Endothelial cell of umbilical vein (primary cell): ENCODE data around the gene CABLES1.

ENCODE experiments used
- CTCF ChIP-seq, 2 donors: IDR thresholded peaks; 1 replicate in 1 of 2; 2 replicates in 1 of 2; pipeline ENCODE4 v1.5.1; 2011; ENCODE audit warnings: low read length in 2 of 2, mild to moderate bottlenecking in 2 of 2, moderate library complexity in 2 of 2, control low read depth in 1 of 2, inconsistent platforms in 1 of 2, low read depth in 1 of 2; ENCODE audit not compliant: insufficient read depth in 1 of 2; ENCODE audit errors: extremely low read depth in 1 of 2
- EZH2 ChIP-seq: IDR thresholded peaks from 2 replicates; pipeline ENCODE4 v1.6.1; 2012; ENCODE audit warnings: borderline replicate concordance, low read depth, mild to moderate bottlenecking, moderate library complexity, low read length, inconsistent platforms; ENCODE audit not compliant: severe bottlenecking
- FOS ChIP-seq: IDR thresholded peaks from 2 replicates; pipeline ENCODE4 v1.6.1; 2011; ENCODE audit warnings: mild to moderate bottlenecking, low read length, moderate library complexity, borderline replicate concordance; ENCODE audit not compliant: insufficient read depth
- GATA2 ChIP-seq: IDR thresholded peaks from 2 replicates; pipeline ENCODE4 v1.7.0; 2011; ENCODE audit warnings: low read depth, mild to moderate bottlenecking, moderate library complexity, mixed read lengths, low read length; ENCODE audit not compliant: insufficient read length, insufficient read depth
- JUN ChIP-seq: IDR thresholded peaks from 2 replicates; pipeline ENCODE4 v1.6.1; 2011; ENCODE audit warnings: borderline replicate concordance, low read depth; ENCODE audit not compliant: insufficient read length, insufficient read depth
- MAX ChIP-seq: IDR thresholded peaks from 2 replicates; pipeline ENCODE4 v1.6.1; 2011; ENCODE audit not compliant: insufficient read depth, insufficient read length
- MYC ChIP-seq: IDR thresholded peaks from one replicate; pipeline ENCODE4 v1.6.1; 2011; ENCODE audit warnings: mild to moderate bottlenecking, low read depth, low read length
- POLR2A ChIP-seq: IDR thresholded peaks from 2 replicates; pipeline ENCODE4 v1.6.1; 2012; ENCODE audit warnings: low read depth, mild to moderate bottlenecking, control low read depth, low read length
- POLR2AphosphoS5 ChIP-seq: IDR thresholded peaks from 2 replicates; pipeline ENCODE4 v1.6.1; 2012; ENCODE audit warnings: low read depth, mild to moderate bottlenecking, control low read depth, low read length, moderate library complexity; ENCODE audit not compliant: insufficient read depth

GRCh38 chr18:23088310-23088709 is 47.0 kb upstream of the CABLES1 start:
- TF ChIP-seq CTCF (IDR thresholded peaks at IDR 0.05; ENCODE audit: extremely low read depth in 1 of 2, insufficient read depth in 1 of 2, low read depth in 1 of 2, low read length in 2 of 2): no peak
- no peak for TF ChIP-seq POLR2A
- TF ChIP-seq FOS: no peak
- no peak for TF ChIP-seq MAX
- TF ChIP-seq POLR2AphosphoS5: no peak
- TF ChIP-seq EZH2: no peak
- TF ChIP-seq JUN: no peak
- TF ChIP-seq MYC: no peak
- TF ChIP-seq GATA2: no peak
